Measurements from ENCODE around the gene SYPL1.

SYPL1 gene

DNA sequence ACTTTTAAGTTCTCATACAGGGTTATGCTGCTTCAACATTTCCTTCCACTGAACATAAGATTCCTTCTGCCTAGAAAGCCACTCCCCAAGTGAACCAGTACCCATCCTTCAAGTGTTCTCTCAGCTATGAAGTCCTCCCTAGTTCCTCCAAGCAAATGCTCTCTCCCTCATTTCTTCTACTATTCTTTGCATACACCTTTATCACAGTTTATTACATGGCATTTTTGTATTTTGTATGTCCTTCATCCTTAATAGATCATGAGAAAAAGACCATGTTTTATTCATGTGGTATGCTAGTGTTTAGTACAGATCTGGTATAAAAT, 1.9 kb downstream of the SYPL1 start:
- Histone ChIP-seq H3K4me1 (ENCODE audit: insufficient read depth, low read length) (peaks cover 54% of the 10 kb centered on the region), H2AFZ (ENCODE audit: low read depth, low read length) (no peak overlapping the region), H3K27ac (ENCODE audit: low read length) (peak overlapping the region; percentile 95), H3K79me2 (ENCODE audit: insufficient read depth, low read length) (peaks cover 78% of the 10 kb centered on the region), H3K36me3 (ENCODE audit: insufficient read depth, low read length) (peaks cover 20% of the 10 kb centered on the region), H4K20me1 (ENCODE audit: insufficient read depth, low read length) (peaks cover 27% of the 10 kb centered on the region), H3K9me3 (ENCODE audit: insufficient read depth, low read length, severe bottlenecking) (no peaks in the 10 kb centered on the region), H3K4me3 (ENCODE audit: low read depth in 1 of 2, low read length in 2 of 2) (peak overlapping the region; percentile 53 to 75), H3K27me3 (ENCODE audit: insufficient read depth, low read length, poor library complexity) (no peaks in the 10 kb centered on the region), H3K4me2 (ENCODE audit: insufficient read depth, low read length) (peak overlapping the region; percentile 67), H3K9ac (ENCODE audit: low read depth, low read length) (peak overlapping the region; percentile 97)
- TF ChIP-seq EZH2 (IDR thresholded peaks at IDR 0.05; ENCODE audit: borderline replicate concordance, low read depth, low read length, severe bottlenecking), result no peak
- TF ChIP-seq, protein P1, sequence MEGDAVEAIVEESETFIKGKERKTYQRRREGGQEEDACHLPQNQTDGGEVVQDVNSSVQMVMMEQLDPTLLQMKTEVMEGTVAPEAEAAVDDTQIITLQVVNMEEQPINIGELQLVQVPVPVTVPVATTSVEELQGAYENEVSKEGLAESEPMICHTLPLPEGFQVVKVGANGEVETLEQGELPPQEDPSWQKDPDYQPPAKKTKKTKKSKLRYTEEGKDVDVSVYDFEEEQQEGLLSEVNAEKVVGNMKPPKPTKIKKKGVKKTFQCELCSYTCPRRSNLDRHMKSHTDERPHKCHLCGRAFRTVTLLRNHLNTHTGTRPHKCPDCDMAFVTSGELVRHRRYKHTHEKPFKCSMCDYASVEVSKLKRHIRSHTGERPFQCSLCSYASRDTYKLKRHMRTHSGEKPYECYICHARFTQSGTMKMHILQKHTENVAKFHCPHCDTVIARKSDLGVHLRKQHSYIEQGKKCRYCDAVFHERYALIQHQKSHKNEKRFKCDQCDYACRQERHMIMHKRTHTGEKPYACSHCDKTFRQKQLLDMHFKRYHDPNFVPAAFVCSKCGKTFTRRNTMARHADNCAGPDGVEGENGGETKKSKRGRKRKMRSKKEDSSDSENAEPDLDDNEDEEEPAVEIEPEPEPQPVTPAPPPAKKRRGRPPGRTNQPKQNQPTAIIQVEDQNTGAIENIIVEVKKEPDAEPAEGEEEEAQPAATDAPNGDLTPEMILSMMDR (IDR thresholded peaks at IDR 0.05; ENCODE audit: borderline replicate concordance, extremely low read depth, low read length, poor library complexity, severe bottlenecking), result no peak
- no peak for ATAC-seq (ENCODE audit: insufficient read depth, low read depth)
- DNase-seq, result no peak

DNA sequence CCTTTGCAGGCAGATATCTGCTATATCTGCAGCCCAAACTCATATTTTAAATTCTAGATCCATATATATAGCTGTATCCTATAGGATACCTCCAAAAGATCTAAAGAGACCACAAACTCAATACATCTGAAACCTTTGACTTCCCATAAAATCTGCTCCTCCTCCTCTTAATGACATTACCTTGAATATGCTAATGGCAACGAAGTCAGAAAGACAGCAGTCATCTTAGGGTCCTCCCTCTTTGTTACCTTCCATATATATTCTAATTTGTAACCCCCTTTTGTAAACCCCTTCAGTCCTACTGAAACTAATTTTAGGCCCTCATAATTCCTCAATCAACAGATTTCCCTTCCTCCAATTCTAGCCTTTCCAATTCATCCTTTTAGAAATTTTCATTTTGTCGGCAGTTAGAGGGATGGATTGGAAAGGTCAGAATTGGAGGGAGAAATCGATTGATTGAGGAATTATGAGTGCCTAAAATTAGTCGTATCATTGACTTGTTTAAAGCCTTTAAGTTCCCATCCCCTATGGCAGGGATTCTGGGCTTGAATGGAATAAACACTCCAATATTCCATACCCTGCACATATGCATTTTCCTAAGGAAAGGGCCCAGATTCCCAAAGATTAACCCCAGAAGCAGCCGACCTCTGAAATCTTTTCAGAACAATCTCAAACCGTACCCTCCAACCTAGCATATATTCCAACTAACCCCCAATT, 2.4 kb downstream of the SYPL1 start:
- H2AFZ ChIP-seq (ENCODE audit: low read depth, low read length), result no peak overlapping the region
- H3K4me1 ChIP-seq (ENCODE audit: insufficient read depth, low read length), result peaks cover 59% of the 10 kb centered on the region
- no peak for TF ChIP-seq EZH2 (IDR thresholded peaks at IDR 0.05; ENCODE audit: borderline replicate concordance, low read depth, low read length, severe bottlenecking)
- TF ChIP-seq, protein P1 (IDR thresholded peaks at IDR 0.05; ENCODE audit: borderline replicate concordance, extremely low read depth, low read length, poor library complexity, severe bottlenecking), result no peak
- H3K4me3 ChIP-seq (ENCODE audit: low read depth in 1 of 2, low read length in 2 of 2), result peak overlapping the region; percentile 53 to 75; a peak in 3 of 4 replicates
- no peaks in the 10 kb centered on the region for H3K27me3 ChIP-seq (ENCODE audit: insufficient read depth, low read length, poor library complexity)
- peak overlapping the region; percentile 95 for H3K27ac ChIP-seq (ENCODE audit: low read length)
- DNase-seq, result no peak
- H3K36me3 ChIP-seq (ENCODE audit: insufficient read depth, low read length), result peaks cover 26% of the 10 kb centered on the region
- H4K20me1 ChIP-seq (ENCODE audit: insufficient read depth, low read length), result peaks cover 32% of the 10 kb centered on the region
- no peaks in the 10 kb centered on the region for H3K9me3 ChIP-seq (ENCODE audit: insufficient read depth, low read length, severe bottlenecking)
- peaks cover 83% of the 10 kb centered on the region for H3K79me2 ChIP-seq (ENCODE audit: insufficient read depth, low read length)
- ATAC-seq (ENCODE audit: insufficient read depth, low read depth), result no peak
- H3K4me2 ChIP-seq (ENCODE audit: insufficient read depth, low read length), result peak overlapping the region; percentile 67
- H3K9ac ChIP-seq (ENCODE audit: low read depth, low read length), result peak overlapping the region; percentile 97

- no peak for DNase-seq
- H3K4me2 ChIP-seq (ENCODE audit: insufficient read depth, low read length), result peak overlapping the region; percentile 67
These were observed 3.1 kb downstream of the SYPL1 start for GRCh38 chr7:106108991-106109390.

More at GRCh38 chr7:106108991-106109390, 3.1 kb downstream of the SYPL1 start:
- Histone ChIP-seq H3K36me3 (ENCODE audit: insufficient read depth, low read length) (peaks cover 27% of the 10 kb centered on the region), H2AFZ (ENCODE audit: low read depth, low read length) (no peak overlapping the region), H3K9ac (ENCODE audit: low read depth, low read length) (peak overlapping the region; percentile 97; the same call in 1 of the 2 replicates), H3K4me1 (ENCODE audit: insufficient read depth, low read length) (peaks cover 65% of the 10 kb centered on the region), H3K4me3 (ENCODE audit: low read depth in 1 of 2, low read length in 2 of 2) (peak overlapping the region in 1 of 2 experiments; percentile 75; a peak in 2 of 4 replicates), H4K20me1 (ENCODE audit: insufficient read depth, low read length) (peaks cover 38% of the 10 kb centered on the region), H3K27ac (ENCODE audit: low read length) (peak overlapping the region; percentile 95), H3K79me2 (ENCODE audit: insufficient read depth, low read length) (peaks cover 90% of the 10 kb centered on the region), H3K9me3 (ENCODE audit: insufficient read depth, low read length, severe bottlenecking) (no peaks in the 10 kb centered on the region), H3K27me3 (ENCODE audit: insufficient read depth, low read length, poor library complexity) (no peaks in the 10 kb centered on the region)
- TF ChIP-seq, protein P1 (IDR thresholded peaks at IDR 0.05; ENCODE audit: borderline replicate concordance, extremely low read depth, low read length, poor library complexity, severe bottlenecking), result no peak
- no peak for TF ChIP-seq EZH2 (IDR thresholded peaks at IDR 0.05; ENCODE audit: borderline replicate concordance, low read depth, low read length, severe bottlenecking)
- ATAC-seq (ENCODE audit: insufficient read depth, low read depth), result no peak
